ENCODE measurements around the gene SLC25A33.

Gene SLC25A33

GRCh38 chr1:9530320-9530719, 8.9 kb upstream of the SLC25A33 start:
- no peak for DNase-seq (ENCODE audit: low spot score)
- no peak for TF ChIP-seq CTCF (IDR thresholded peaks at IDR 0.05; ENCODE audit: extremely low read depth, missing control alignments)

GRCh38 chr1:9534953-9535352, 4.3 kb upstream of the SLC25A33 start:
- no peak for TF ChIP-seq CTCF (IDR thresholded peaks at IDR 0.05; ENCODE audit: extremely low read depth, missing control alignments)
- no peak for DNase-seq (ENCODE audit: low spot score)

GRCh38 chr1:9536301-9536700, 3.0 kb upstream of the SLC25A33 start:
- TF ChIP-seq CTCF (IDR thresholded peaks at IDR 0.05; ENCODE audit: extremely low read depth, missing control alignments): no peak

GRCh38 chr1:9537863-9538668, 1.2 kb upstream of the SLC25A33 start:
- no peak for DNase-seq (ENCODE audit: low spot score)
- TF ChIP-seq CTCF (IDR thresholded peaks at IDR 0.05; ENCODE audit: extremely low read depth, missing control alignments): no peak

More at GRCh38 chr1:9536301-9536700, 3.0 kb upstream of the SLC25A33 start:
- DNase-seq (ENCODE audit: low spot score): no peak

GRCh38 chr1:9538669-9539164, 548 bp upstream of the SLC25A33 start:
- no peak for DNase-seq (ENCODE audit: low spot score)
- TF ChIP-seq CTCF (IDR thresholded peaks at IDR 0.05; ENCODE audit: extremely low read depth, missing control alignments): no peak

GRCh38 chr1:9539829-9540550, 725 bp downstream of the SLC25A33 start:
- peak; percentile 84 for DNase-seq (ENCODE audit: low spot score)
- no peak for TF ChIP-seq CTCF (IDR thresholded peaks at IDR 0.05; ENCODE audit: extremely low read depth, missing control alignments)

GRCh38 chr1:9542430-9542829, 3.2 kb downstream of the SLC25A33 start:
- no peak for TF ChIP-seq CTCF (IDR thresholded peaks at IDR 0.05; ENCODE audit: extremely low read depth, missing control alignments)
- DNase-seq (ENCODE audit: low spot score): no peak

Data from GM20000 (cell line).